ENCODE measurements around the gene ZNF276.
A peak's percentile ranks its signal among the peaks of the same experiment; 100 is the strongest.
"Not testable (repeated sequence)": the region's sequence is repeated elsewhere in the genome, so short reads cannot be mapped to it uniquely, and the experiment has no call there.

ZNF276 gene

DNA sequence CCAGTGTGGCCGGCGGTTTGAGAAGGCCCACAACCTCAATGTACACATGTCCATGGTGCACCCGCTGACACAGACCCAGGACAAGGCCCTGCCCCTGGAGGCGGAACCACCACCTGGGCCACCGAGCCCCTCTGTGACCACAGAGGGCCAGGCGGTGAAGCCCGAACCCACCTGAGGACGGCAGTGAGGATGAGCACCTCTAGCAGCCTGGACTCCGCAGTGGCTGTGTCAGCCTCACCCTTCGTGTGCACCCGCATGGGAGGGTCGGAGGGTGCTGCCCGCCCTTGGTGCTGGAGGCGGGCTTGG is 16.7 kb downstream of the ZNF276 start:
- no peak for DNase-seq

DNA sequence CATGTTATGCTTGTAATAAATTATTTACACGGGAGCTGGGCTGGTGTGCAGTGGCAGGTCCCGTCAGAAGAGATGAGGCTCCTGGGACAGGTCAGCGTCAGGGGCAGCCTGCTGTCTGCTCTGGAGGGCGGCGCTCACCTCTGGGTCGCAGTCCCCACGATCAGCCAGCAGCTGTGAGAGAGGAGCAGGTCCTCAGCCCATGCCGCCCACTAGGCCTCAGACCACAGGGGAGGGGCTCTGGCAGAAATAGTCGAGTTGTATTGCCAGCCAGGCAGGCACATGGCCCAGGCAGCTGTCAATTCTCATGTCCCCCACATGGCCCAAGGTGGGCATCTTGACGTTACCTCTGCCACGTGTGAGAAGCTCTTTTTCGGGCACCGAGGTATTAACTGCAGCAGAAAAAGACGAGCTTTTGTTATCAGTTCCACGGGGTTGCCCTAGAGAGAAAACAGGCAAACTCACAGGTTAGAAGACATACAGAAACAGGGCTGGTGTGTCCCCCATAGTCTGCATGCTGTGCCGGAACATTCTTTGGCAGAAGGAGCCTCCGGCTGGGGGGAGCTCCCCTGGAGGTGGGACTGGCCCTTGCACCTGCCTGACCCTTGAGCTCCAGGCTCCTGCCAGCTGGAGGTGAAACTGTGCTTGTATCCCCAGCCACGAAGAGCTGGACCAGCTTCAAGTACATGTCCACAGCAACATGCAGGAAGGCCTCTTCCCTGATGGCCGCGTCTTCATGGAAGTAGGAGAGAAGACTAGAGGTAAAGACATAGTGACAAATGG is 17.4 kb downstream of the ZNF276 start:
- no peak for DNase-seq

DNA sequence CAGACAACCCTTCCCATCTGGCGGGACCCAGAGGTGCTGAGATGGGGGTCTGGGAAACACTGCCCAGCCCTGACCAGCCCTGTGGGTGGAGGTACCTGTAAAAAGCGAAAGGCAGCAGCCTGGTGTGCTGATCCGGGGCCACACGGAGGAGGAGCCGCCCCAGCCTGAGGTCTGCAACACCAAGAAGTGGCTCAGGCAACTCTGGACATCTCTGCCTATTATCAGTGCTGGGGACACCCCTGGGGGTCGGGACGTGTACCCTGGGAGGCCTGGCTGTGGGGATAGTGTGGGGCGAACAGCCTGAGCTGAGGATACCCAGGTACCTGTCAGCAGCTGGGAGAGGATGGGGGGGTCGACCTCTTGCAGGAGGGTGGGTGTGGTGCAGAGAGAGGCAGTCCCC is 18.0 kb downstream of the ZNF276 start:
- no peak for DNase-seq

DNA sequence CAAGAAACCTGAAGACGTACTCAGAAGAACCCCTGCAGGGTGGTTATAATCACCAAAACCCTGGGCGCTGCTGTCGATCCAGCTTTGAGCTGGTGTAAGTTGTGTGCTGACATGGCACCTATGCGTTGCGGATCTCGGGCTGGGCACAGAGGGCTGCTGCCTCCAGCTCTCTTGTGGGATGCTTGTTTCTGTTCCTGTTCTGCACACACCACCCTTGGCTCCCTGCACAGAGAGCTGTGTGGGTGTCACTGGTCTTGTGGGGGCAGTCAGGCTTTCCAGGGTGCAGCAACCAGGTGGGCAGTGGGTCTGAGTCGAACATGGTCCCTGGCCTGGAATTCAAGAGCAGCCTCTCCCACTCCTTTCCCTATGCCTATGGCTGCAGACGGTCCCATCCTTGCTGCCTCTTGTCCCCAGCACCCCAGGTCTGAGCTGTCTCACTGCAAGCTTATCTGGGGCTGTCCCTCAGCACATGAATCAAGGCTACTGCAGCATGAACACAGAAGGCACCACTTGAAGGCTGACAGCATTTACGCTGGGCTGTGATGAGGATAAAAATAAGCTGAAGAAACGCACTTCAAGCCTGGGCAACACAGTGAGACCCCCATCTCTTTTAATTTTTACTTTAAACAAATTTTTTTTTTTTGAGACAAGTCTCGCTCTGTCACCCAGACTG is 20.1 kb downstream of the ZNF276 start:
- DNase-seq, result peak; percentile 28

GRCh38 chr16:89742948-89743347 is 21.6 kb downstream of the ZNF276 start:
- no peak for DNase-seq

GRCh38 chr16:89744813-89745212 is 23.5 kb downstream of the ZNF276 start:
- DNase-seq, result no peak

DNA sequence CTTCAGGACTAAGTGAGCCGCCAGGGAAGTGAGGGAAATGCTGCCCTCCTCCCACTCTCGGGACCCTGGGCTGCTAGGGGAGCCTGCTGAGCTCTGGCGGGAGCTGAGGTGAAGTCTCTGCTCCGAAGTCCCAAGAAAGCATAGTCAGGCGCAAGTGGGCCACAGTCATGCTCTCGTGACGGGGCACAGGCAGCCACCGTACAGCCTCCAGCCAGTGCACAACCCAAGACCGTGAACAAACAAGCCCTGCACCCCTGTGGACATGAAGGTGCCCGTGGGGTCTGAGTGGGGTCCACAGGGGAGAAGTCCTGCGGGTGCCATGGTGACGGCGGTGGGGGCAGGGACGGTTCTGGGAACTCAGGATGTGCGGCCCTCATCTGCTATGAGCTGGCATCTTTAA is 24.7 kb downstream of the ZNF276 start:
- no peak for DNase-seq

DNA sequence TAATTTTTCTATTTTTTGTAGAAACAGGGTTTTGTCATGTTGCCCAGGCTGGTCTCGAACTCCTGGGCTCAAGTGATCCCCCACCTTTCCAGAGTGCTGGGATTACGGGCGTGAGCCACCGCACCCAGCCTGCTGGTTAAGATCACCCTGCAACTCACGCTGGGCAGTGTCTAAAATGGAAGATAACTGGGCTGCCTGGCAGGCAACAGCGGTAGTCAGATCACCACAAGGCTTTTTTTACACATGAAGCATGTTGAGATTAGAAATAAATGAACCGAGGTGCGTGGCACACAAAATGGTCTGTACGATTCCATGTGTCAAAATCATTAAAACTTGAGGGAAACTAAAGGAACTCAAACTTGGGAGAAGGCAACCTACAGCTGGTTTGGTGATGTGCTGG is 26.7 kb downstream of the ZNF276 start:
- DNase-seq, result no peak

- DNase-seq, result peak; percentile 85
Observed at GRCh38 chr16:89748921-89749320, 27.6 kb downstream of the ZNF276 start.

DNA sequence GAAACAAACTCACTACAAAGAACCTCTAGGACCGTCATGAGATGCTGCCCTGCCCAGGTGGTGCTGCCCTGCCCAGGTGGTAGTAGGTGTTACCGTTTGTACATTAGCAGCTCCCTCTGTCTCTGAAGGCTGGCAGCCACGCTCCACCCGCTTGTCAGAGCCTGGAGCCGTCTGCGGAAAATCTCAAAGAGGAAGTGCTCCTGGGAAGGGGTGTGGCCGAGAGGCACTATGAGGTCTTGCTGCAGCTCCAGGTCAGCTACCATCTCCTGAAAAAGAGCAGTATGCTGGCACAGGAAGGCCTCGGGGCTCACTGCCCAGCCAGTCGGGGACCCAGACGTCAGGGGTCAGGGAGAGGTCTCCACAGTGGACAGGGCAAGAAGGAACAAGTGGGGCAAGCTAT is 28.3 kb downstream of the ZNF276 start:
- peak; percentile 84 for DNase-seq

DNA sequence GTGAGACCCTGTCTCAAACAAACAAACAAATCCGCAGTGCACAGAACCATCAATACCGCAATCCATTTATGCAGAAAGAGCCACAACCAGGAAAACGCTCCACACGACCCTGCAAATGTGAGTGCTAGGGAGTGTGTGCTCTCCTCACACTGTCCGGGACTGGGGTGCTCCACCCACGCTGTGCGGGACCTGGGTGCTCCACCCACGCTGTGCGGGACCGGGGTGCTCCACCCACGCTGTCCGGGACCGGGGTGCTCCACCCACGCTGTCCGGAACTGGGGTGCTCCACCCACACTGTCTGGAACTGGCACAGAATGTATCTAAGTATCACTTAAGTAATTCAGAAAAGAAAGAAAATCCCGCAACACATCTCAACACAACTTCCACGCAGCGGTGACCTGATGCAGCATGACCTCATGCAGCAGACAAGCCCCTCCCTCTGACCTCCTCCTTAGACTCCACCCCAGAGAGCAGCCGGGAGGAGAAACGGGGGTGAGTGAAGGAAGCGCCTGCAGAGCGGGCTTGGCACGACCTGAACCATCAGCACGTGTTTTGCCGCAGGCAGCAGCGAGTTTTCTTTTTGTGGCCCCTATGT is 38.5 kb downstream of the ZNF276 start:
- peak; percentile 48 for DNase-seq

GRCh38 chr16:89761304-89761922 is 40.1 kb downstream of the ZNF276 start:
- peak; percentile 58 for DNase-seq

DNA sequence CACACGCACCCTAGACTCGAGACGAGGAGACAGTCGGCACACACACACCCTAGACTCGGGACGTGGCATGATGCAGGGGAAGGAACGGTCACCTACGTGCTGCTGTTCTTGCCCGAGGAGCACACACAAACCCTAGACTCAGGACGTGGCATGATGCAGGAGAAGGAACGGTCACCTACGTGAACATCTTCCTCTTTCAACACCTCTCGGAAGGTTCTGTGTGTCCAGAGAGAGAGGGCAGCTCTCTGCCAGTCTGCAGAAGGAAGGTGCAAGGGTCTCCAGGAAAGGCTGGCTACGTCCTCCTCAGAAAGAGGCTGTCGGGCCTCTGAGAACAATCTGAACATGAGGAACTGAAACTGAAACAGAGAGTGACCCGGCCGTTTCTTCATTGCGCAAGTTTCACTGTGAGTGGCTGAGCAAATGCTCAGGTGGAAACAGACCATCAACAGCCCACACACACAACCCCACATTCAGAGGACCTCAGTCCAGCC is 43.4 kb downstream of the ZNF276 start:
- peak; percentile 94 for DNase-seq

GRCh38 chr16:89765292-89765830 is 44.0 kb downstream of the ZNF276 start:
- no peak for DNase-seq

- no peak for DNase-seq
Observed at GRCh38 chr16:89770367-89770766, 49.0 kb downstream of the ZNF276 start.

- no peak for DNase-seq
Observed at GRCh38 chr16:89775223-89775622, 53.9 kb downstream of the ZNF276 start.

- not testable (repeated sequence) for DNase-seq
Observed at GRCh38 chr16:89778211-89778610, 56.9 kb downstream of the ZNF276 start.

DNA sequence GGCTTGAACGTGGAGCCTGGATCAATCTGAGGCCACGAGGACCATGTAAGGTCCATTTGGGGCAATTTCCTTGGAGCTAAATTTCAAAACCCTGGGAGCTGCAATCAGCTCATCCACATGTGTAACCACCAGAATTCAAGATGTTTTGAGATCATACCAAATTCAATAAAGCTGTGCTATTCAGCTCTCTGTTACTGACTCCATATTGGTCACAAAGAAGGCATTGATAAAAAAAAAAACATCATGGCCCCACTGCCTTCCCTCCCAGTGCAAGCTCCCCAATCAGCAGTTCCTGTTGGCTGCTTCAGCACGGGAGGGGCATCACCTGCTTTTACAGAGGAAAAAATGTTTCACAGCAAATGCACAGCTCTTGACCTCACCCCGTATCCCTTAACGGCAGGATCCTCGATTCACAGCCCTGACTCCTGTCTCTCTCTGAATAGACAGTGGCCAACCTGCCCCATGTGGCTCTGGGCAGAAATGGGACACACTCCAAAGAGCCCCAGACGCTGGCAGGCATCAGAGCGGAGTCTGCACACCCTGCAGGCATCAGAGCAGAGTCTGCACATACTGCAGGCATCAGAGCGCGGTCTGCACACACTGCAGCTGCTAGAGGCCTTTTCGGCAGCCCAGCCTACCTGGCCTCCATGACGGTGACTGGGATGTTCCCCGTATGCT is 58.0 kb downstream of the ZNF276 start:
- no peak for DNase-seq

DNA sequence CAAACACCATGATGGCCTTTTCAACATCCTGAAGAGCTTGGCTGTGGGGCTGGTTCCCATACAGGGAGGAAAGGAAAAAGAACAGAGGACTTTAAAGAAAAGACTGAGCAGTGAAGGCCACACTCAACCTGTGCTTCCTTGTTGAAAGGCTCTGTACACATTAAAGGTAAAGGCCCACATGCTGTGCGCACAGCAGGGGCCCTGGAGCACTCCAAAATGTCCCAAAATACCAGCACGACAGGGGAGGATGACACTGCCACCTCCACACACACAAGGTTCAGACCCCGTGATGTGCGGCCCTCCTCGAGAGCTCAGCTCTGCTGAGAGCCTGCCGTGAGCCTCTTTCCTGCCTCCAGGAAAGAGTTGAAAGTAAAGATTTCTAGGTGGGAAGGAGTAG is 58.6 kb downstream of the ZNF276 start:
- DNase-seq, result no peak

- no peak for DNase-seq
Observed at GRCh38 chr16:89782489-89782888, 61.2 kb downstream of the ZNF276 start.

DNA sequence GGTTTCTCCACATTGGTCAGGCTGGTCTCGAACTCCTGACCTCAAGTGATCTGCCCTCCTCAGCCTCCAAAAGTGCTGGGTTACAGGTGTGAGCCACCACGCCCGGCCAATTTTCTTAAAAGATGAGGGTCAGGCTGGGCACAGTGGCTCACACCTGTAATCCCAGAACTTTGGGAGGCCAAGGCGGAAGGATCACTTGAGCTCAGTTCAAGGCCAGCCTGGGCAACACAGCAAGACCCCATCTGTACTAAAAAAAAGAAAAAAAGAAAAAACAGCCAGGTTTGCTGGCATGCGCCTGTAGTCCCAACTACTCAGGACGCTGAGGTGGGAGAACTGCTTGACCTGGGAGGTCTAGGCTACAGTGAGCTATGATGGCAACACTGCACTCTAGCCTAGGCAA is 62.6 kb downstream of the ZNF276 start:
- not testable (repeated sequence) for DNase-seq

DNA sequence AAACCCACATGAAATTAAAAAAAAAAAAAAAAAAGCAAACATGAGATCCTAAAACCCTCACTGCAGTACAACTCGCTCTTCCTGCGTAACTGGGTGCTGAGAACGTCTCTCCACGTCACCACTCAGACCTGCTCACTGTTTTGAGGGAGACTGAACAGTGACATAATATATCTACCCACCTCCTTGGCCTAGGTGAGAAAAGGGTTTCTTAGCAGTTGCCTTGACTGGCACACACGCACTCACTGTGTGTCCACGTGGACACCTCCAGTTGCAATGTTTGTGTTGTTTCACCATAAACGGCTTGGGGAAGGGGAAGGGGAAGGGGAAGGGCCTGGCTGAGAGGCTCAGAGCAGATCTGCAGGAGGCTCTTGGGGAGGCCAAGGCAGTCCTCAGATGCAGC is 63.1 kb downstream of the ZNF276 start:
- DNase-seq, result no peak

All from inflammatory macrophage treated with lipopolysaccharide for 4 hours (primary cell).